ENCODE data around the gene AKR1A1.

AKR1A1 gene

DNA sequence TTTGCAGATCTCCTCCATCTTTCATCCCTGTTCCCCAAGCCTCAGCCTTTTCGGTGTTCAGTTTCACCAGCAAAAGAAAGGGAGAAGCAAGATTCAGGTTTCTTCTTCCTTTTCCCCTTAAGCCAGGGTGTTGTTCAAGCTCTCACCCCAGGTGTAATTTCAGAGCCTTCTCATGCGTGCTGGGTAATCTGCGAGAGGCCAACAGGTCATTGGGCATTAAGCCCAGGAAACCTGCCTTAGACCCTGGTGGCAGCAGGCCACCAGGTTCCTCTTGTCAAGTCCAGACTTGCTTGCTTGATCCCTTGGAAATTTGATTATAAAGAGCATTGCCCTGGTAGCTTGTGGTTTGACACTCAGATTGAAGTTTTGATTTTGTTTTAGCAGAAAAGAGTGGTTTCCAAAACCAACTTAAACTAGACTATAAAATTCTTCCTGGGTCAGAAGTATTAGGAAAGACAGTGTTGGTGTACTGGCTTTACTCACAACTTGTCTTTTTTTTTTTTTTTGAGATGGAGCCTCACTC is 6.9 kb downstream of the AKR1A1 start:
- no peak for TF ChIP-seq POLR2AphosphoS5 (IDR thresholded peaks at IDR 0.05; ENCODE audit: low read depth, low read length)
- TF ChIP-seq TAF1 (IDR thresholded peaks at IDR 0.05; ENCODE audit: borderline replicate concordance, low read depth, low read length) = no peak
- TF ChIP-seq POLR2A (IDR thresholded peaks at IDR 0.05; ENCODE audit: low read depth, low read length) = no peak
- FAIRE-seq (no peak), DNase-seq (ENCODE audit: insufficient read length) (no peak)

DNA sequence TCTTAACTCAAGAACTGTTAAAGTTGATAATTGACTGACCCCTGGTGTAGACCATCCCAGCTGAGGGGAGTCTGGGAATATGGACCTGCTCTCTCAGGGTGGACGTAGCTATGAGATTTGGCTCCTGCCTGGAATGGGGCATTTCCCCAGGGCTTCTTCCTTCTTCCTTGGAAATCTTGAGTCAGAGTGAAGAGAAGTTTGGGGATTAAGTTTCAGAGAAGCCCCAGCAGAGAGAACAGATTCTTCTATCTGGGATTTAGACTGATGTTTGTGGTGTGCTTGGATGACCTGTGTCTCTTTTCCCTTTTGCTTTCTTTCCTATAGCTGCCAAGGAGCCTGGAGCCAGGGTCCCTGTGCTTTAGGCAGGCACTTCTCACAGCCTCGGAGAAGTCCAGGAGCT is 13.2 kb downstream of the AKR1A1 start:
- DNase-seq (ENCODE audit: insufficient read length) = no peak
- no peak for TF ChIP-seq POLR2A (IDR thresholded peaks at IDR 0.05; ENCODE audit: low read depth, low read length)
- no peak for TF ChIP-seq POLR2AphosphoS5 (IDR thresholded peaks at IDR 0.05; ENCODE audit: low read depth, low read length)
- no peak for TF ChIP-seq TAF1 (IDR thresholded peaks at IDR 0.05; ENCODE audit: borderline replicate concordance, low read depth, low read length)
- no peak for FAIRE-seq

- DNase-seq (ENCODE audit: insufficient read length) (no peak), FAIRE-seq (no peak)
- no peak for TF ChIP-seq TAF1 (IDR thresholded peaks at IDR 0.05; ENCODE audit: borderline replicate concordance, low read depth, low read length)
- TF ChIP-seq POLR2A (IDR thresholded peaks at IDR 0.05; ENCODE audit: low read depth, low read length) = no peak
- no peak for TF ChIP-seq POLR2AphosphoS5 (IDR thresholded peaks at IDR 0.05; ENCODE audit: low read depth, low read length)
These were observed 16.1 kb downstream of the AKR1A1 start for GRCh38 chr1:45566722-45567121.

DNA sequence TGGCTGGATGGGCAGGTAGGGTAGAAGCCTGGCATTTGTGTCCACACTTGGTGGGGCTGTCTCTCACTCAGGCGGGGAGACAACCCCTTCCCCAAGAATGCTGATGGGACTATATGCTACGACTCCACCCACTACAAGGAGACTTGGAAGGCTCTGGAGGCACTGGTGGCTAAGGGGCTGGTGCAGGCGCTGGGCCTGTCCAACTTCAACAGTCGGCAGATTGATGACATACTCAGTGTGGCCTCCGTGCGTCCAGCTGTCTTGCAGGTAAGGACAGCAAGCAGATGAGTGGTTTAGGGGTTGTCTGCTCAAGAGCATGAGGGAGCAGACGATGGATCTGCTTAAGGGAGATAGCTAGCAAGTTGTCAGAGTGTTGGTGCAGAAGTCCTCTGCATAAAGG is 17.3 kb downstream of the AKR1A1 start:
- no peak for TF ChIP-seq POLR2AphosphoS5 (IDR thresholded peaks at IDR 0.05; ENCODE audit: low read depth, low read length)
- TF ChIP-seq POLR2A (IDR thresholded peaks at IDR 0.05; ENCODE audit: low read depth, low read length) = no peak
- TF ChIP-seq TAF1 (IDR thresholded peaks at IDR 0.05; ENCODE audit: borderline replicate concordance, low read depth, low read length) = no peak
- FAIRE-seq (no peak), DNase-seq (ENCODE audit: insufficient read length) (no peak)

GRCh38 chr1:45568421-45568820 is 17.8 kb downstream of the AKR1A1 start:
- no peak for TF ChIP-seq TAF1 (IDR thresholded peaks at IDR 0.05; ENCODE audit: borderline replicate concordance, low read depth, low read length)
- no peak; the same call in 1 of the 2 replicates for TF ChIP-seq POLR2A (IDR thresholded peaks at IDR 0.05; ENCODE audit: low read depth, low read length)
- no peak; the same call in 1 of the 2 replicates for TF ChIP-seq POLR2AphosphoS5 (IDR thresholded peaks at IDR 0.05; ENCODE audit: low read depth, low read length)
- FAIRE-seq (no peak), DNase-seq (ENCODE audit: insufficient read length) (no peak)

- FAIRE-seq (no peak), DNase-seq (ENCODE audit: insufficient read length) (no peak)
- TF ChIP-seq POLR2A (IDR thresholded peaks at IDR 0.05; ENCODE audit: low read depth, low read length) (no peak; the same call in 1 of the 2 replicates), POLR2AphosphoS5 (IDR thresholded peaks at IDR 0.05; ENCODE audit: low read depth, low read length) (no peak), TAF1 (IDR thresholded peaks at IDR 0.05; ENCODE audit: borderline replicate concordance, low read depth, low read length) (no peak)
These were observed 18.9 kb downstream of the AKR1A1 start for GRCh38 chr1:45569571-45569961.

DNA sequence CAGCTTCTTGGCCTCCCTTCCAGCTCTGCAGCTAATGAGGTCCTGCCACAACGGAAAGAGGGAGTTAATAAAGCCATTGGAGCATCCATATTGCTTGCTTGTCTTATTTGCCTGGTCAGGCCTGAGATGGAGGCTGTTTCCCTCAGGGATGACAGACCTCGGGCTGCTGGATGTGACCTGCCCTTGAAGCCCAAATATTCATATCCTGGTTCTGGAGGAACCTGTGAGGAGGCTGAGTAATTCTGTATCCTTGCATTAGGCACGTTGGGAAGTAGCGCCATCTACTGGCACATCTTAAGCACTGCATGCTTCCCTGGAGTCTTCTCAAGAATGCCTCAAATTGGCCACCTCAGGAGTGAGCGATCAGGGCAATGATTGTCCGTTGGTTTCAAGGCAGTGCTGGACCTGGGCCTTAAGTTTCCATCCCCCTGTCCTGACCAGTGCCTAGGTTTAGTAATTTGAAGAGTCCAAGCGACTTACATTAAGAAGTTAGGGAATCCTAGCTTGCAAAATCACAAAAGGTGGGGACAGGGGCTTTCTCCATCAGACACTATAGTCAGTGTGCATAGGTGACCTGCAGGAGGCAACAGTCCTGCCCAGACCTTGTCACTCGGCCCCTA is 19.4 kb downstream of the AKR1A1 start:
- no peak for DNase-seq (ENCODE audit: insufficient read length)
- peak; percentile 93 for FAIRE-seq
- peak; percentile 50; the same call in 1 of the 2 replicates for TF ChIP-seq POLR2AphosphoS5 (IDR thresholded peaks at IDR 0.05; ENCODE audit: low read depth, low read length)
- TF ChIP-seq TAF1 (IDR thresholded peaks at IDR 0.05; ENCODE audit: borderline replicate concordance, low read depth, low read length) = no peak
- TF ChIP-seq POLR2A (IDR thresholded peaks at IDR 0.05; ENCODE audit: low read depth, low read length) = no peak

DNA sequence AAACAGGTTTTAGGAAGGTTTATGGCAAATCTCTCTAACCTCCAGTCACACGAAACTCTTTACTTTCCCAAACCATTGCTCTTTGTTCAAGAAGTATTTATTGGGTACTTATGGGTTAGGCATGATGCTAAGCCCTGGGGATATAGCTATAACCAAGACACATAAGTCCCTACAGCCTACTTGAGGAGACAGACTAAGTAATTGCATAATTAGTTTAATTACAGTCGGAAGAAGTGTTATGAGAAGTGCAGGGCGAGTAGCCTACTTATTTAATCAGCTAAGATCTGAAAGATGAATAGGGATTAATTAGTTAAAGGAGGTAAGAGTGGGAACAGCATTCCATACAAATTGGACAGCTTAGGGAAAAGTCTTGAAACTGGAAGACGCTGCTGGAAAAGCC is 20.0 kb downstream of the AKR1A1 start:
- TF ChIP-seq POLR2A (IDR thresholded peaks at IDR 0.05; ENCODE audit: low read depth, low read length) = 0 out of 2 replicates have a peak, but pooled peaks have one; percentile 19
- TF ChIP-seq TAF1 (IDR thresholded peaks at IDR 0.05; ENCODE audit: borderline replicate concordance, low read depth, low read length) = no peak
- no peak for DNase-seq (ENCODE audit: insufficient read length)
- no peak for FAIRE-seq

- FAIRE-seq (no peak), DNase-seq (ENCODE audit: insufficient read length) (no peak)
- no peak for TF ChIP-seq POLR2A (IDR thresholded peaks at IDR 0.05; ENCODE audit: low read depth, low read length)
- no peak for TF ChIP-seq POLR2AphosphoS5 (IDR thresholded peaks at IDR 0.05; ENCODE audit: low read depth, low read length)
- no peak for TF ChIP-seq TAF1 (IDR thresholded peaks at IDR 0.05; ENCODE audit: borderline replicate concordance, low read depth, low read length)
These were observed 22.7 kb downstream of the AKR1A1 start for GRCh38 chr1:45573231-45573804.

GRCh38 chr1:45574105-45574626 is 23.5 kb downstream of the AKR1A1 start:
- FAIRE-seq = no peak
- TF ChIP-seq POLR2AphosphoS5 (IDR thresholded peaks at IDR 0.05; ENCODE audit: low read depth, low read length) (no peak), POLR2A (IDR thresholded peaks at IDR 0.05; ENCODE audit: low read depth, low read length) (no peak), TAF1 (IDR thresholded peaks at IDR 0.05; ENCODE audit: borderline replicate concordance, low read depth, low read length) (no peak)
- DNase-seq (ENCODE audit: insufficient read length) = no peak

DNA sequence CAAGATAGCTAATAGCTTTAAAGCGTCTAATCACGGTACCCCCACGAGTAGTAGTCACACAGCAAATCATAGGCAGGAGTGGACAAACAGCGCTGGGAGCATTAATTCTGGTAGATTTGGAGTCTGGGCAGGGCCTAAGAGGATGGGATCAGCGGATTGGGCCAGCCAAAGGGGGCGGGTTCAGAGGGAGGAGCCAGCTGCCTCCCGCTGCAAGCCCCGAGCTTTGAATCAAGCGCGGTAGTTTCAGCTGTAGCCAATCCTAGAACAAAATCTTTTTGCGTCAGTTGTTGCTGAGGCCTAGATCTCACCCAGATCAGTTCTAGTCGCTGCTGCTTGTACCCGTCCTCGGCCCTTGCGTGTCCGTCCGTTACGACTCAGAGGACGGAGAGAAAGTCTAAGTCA is 32.6 kb downstream of the AKR1A1 start:
- DNase-seq (ENCODE audit: insufficient read length) (peak; percentile 88), FAIRE-seq (peak; percentile 94)
- TF ChIP-seq TAF1 (IDR thresholded peaks at IDR 0.05; ENCODE audit: borderline replicate concordance, low read depth, low read length) (no peak), POLR2AphosphoS5 (IDR thresholded peaks at IDR 0.05; ENCODE audit: low read depth, low read length) (no peak), POLR2A (IDR thresholded peaks at IDR 0.05; ENCODE audit: low read depth, low read length) (no peak)
